ENCODE measurements around the gene PRR33. TPM values are rescaled to one million over a fixed set of nuclear protein-coding genes. Genes with fewer than 3 reads are reported as not detected.

The PRR33 gene
- polyA plus RNA-seq, 2 of the 4 experiments (the other 2 are of a cell fraction): not detected

DNA sequence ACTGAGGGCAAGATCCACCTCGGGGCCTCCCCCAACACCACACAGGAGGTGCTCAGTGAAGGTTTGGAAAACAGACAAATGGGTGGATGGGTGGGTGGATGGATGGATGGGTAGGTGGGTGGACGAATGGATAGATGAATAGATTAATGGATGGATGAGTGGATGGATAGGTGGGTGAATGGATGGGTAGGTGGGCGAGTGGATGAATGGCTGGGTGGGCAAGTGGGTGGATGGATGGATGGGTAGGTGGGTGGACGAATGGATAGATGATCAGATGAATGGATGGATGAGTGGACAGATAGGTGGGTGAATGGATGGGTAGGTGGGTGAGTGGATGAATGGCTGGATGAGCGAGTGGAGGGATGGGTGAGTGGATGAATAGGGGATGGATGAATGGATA, 863 bp upstream of the PRR33 start:
- Histone ChIP-seq H3K9me3 (no peaks in the 10 kb centered on the region), H3K4me2 (no peak overlapping the region), H3K27ac (no peak overlapping the region), H3K4me1 (no peaks in the 10 kb centered on the region), H3K4me3 (no peak overlapping the region)
- no peak for DNase-seq (ENCODE audit: low read depth in 1 of 2, low spot score in 1 of 2)
- CTCF ChIA-PET: interaction anchor here (0.7 to 3.4 kb wide), 4 partner anchors 10 to 261 kb away, joined by 3 to 18 read pairs (median 5); no protein-coding TSS in a partner anchor
- POLR2A ChIA-PET: no interaction called here
- no peak for FAIRE-seq
- TF ChIP-seq MYC (IDR thresholded peaks at IDR 0.05; ENCODE audit: borderline replicate concordance, low read length): no peak
- TF ChIP-seq SREBF2 (IDR thresholded peaks at IDR 0.05): no peak
- no peak for TF ChIP-seq RARB (CRISPR knock-in tag; IDR thresholded peaks at IDR 0.05)
- TF ChIP-seq JUN (IDR thresholded peaks at IDR 0.05): no peak
- TF ChIP-seq KDM1A (IDR thresholded peaks at IDR 0.05; ENCODE audit: low read depth): no peak
- TF ChIP-seq RCOR1 (IDR thresholded peaks at IDR 0.05; ENCODE audit: low read depth, low read length): no peak
- TF ChIP-seq ZFP36 (IDR thresholded peaks at IDR 0.05; ENCODE audit: borderline replicate concordance, partially characterized antibody): no peak
- TF ChIP-seq MAZ (IDR thresholded peaks at IDR 0.05; ENCODE audit: borderline replicate concordance, low read depth, low read length): no peak
- WGBS (ENCODE audit: missing lambda C conversion rate): 2% methylated on average over 5 of the region's 5 CpGs
- ATAC-seq: no peak

DNA sequence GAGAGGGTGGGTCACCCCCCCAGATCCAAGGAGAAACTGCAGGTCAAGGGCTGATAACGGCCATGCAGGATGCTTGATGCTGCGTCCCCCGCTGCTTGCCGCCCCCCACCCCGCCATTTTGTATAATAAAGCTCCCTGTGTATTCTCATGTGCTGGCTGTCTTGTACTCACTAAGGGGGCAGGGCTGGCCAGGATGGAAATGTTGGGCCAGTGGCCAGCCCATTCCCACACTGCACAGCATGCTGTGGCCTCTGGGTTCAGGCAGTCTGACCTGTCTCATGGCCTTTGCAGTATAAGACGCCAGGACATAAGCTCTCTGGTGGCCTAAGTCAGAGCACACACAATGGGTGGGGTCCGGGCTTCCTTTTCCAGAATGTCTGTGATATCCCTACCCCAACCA, 421 bp upstream of the PRR33 start:
- POLR2A ChIA-PET: no interaction called here
- no peak for ATAC-seq
- CTCF ChIA-PET: interaction anchor here (0.7 to 3.4 kb wide), 4 partner anchors 10 to 262 kb away, joined by 3 to 18 read pairs (median 5); no protein-coding TSS in a partner anchor

DNA sequence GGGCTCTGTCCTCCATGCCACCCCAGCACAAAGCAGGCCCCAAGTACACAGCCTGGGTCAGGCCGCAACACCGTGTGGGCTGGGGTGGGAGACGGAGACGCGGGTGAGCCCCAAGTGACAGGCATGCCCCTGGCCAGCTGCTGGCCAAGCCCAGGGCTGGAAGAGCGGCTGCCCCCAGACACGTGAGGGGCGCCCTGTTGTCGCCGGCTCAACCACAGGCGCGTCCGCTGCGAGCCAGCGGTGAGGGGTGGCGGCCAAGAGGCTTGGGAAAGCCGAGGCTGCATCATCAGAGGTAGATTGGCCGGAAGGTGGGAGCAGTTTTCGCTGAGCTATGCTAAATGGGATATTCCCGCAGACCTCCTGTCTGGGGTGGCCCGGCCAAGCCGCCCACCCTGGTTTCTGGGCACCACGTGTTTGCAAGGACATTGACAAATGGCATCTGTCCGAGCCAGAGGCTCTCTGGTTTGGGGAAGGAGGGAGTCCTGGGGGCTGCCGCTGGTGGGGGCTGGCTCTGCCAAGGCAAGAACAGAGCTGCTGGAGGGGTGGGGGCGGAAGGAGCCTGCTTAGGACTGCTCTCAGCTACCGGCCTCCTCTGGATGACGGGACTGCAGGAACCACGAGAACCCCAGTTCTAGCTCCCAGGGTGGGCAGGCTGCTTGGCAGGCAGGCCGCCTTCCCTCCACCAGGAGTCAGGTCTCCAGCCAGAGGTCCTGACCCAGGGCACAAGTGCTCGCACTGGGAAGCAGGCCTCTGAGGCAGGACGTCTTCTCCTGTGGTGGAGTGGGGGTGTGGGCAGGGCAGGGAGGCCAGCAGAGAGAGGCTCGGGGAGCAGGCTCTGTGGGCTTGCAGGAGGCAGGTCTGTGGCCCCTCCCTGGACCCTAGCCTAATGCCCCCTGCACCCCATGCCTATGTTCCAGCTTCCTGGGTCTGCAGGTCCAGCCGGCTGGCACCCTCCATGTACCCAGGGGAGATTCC, 552 bp downstream of the PRR33 start:
- no peaks in the 10 kb centered on the region for H3K4me1 ChIP-seq
- no peak for FAIRE-seq
- TF ChIP-seq, protein P1, sequence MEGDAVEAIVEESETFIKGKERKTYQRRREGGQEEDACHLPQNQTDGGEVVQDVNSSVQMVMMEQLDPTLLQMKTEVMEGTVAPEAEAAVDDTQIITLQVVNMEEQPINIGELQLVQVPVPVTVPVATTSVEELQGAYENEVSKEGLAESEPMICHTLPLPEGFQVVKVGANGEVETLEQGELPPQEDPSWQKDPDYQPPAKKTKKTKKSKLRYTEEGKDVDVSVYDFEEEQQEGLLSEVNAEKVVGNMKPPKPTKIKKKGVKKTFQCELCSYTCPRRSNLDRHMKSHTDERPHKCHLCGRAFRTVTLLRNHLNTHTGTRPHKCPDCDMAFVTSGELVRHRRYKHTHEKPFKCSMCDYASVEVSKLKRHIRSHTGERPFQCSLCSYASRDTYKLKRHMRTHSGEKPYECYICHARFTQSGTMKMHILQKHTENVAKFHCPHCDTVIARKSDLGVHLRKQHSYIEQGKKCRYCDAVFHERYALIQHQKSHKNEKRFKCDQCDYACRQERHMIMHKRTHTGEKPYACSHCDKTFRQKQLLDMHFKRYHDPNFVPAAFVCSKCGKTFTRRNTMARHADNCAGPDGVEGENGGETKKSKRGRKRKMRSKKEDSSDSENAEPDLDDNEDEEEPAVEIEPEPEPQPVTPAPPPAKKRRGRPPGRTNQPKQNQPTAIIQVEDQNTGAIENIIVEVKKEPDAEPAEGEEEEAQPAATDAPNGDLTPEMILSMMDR (IDR thresholded peaks at IDR 0.05): no peak
- TF ChIP-seq PHF8 (IDR thresholded peaks at IDR 0.05; ENCODE audit: borderline replicate concordance, low read depth): no peak
- peak; percentile 72 for TF ChIP-seq MAFK (IDR thresholded peaks at IDR 0.05; ENCODE audit: partially characterized antibody)
- no peak for TF ChIP-seq FOXS1 (CRISPR knock-in tag; IDR thresholded peaks at IDR 0.05)
- no peak for DNase-seq (ENCODE audit: low read depth in 1 of 2, low spot score in 1 of 2)
- no peak overlapping the region for H3K4me2 ChIP-seq
- ChIA-PET POLR2A (no interaction called here), CTCF (interaction anchor here (0.9 to 3.4 kb wide), 12 partner anchors 9 to 263 kb away, joined by 3 to 18 read pairs (median 3); no protein-coding TSS in a partner anchor)
- H3K27ac ChIP-seq: no peak overlapping the region
- 71% methylated on average over 23 of the region's 34 CpGs for WGBS (ENCODE audit: missing lambda C conversion rate)
- no peaks in the 10 kb centered on the region for H3K9me3 ChIP-seq
- no peak overlapping the region for H3K4me3 ChIP-seq
- ATAC-seq: peak in 1 of 2 experiments; percentile 34; a peak in 2 of 6 replicates

More for the DNA sequence above, 421 bp upstream of the PRR33 start:
- no peak overlapping the region for H3K4me2 ChIP-seq
- H3K4me3 ChIP-seq: no peak overlapping the region
- no peaks in the 10 kb centered on the region for H3K9me3 ChIP-seq
- no peaks in the 10 kb centered on the region for H3K4me1 ChIP-seq
- 53% methylated on average over 7 of the region's 7 CpGs for WGBS (ENCODE audit: missing lambda C conversion rate)
- FAIRE-seq (no peak), DNase-seq (ENCODE audit: low read depth in 1 of 2, low spot score in 1 of 2) (no peak)
- H3K27ac ChIP-seq: no peak overlapping the region
- TF ChIP-seq CHD2 (IDR thresholded peaks at IDR 0.05; ENCODE audit: low read length, partially characterized antibody) (no peak), RCOR1 (IDR thresholded peaks at IDR 0.05; ENCODE audit: low read depth, low read length) (no peak), PHF8 (IDR thresholded peaks at IDR 0.05; ENCODE audit: borderline replicate concordance, low read depth) (no peak), FOSL2 (IDR thresholded peaks at IDR 0.05) (no peak), FOSL2 (CRISPR knock-in tag; IDR thresholded peaks at IDR 0.05) (no peak), SMC3 (IDR thresholded peaks at IDR 0.05) (no peak), HOXB5 (CRISPR knock-in tag; IDR thresholded peaks at IDR 0.05) (no peak), JUN (IDR thresholded peaks at IDR 0.05) (no peak), HOXA7 (CRISPR knock-in tag; IDR thresholded peaks at IDR 0.05) (no peak), BHLHE40 (IDR thresholded peaks at IDR 0.05; ENCODE audit: low read depth, low read length) (no peak), POLR2A (IDR thresholded peaks at IDR 0.05; ENCODE audit: low read length) (no peak), NPAS2 (CRISPR knock-in tag; IDR thresholded peaks at IDR 0.05; ENCODE audit: borderline replicate concordance) (no peak)

Data from A549 (cell line).